HepG2 (cell line): ENCODE results near the gene KRT33A. TPM values are rescaled to one million over a fixed set of nuclear protein-coding genes. Genes with fewer than 3 reads are reported as not detected.

Source experiments
- ATAC-seq: fragments of 200-7000 bp; cut with Tn5 transposase; 3 replicates; pipeline ENCODE4 v1.9.1; 2020; ENCODE audit warnings: mild to moderate bottlenecking, moderate library complexity
- BruUV-seq: library from RNA; stranded (reverse); fragments of 400-500 nt; replicated peaks from 2 replicates; lab custom pipeline; 2021; lab: Mats Ljungman, UMichigan
- CTCF ChIA-PET: fragments of 300-600 bp; formaldehyde crosslinking; extraction: SDS; loops from one replicate; lab custom pipeline; 2021; ENCODE audit warnings: low total read pairs, inconsistent platforms, low intra/inter-chr PET ratio; lab: Yijun Ruan, JAX
- POLR2A ChIA-PET: fragments of 350-600 bp; sonication (Branson Sonifier 250); formaldehyde crosslinking; loops from one replicate; lab custom pipeline; 2020; ENCODE audit warnings: antibody characterized with exemption, inconsistent platforms; lab: Yijun Ruan, JAX
- DNase-seq: peaks from one replicate; pipeline ENCODE4 v3.0.0-alpha.2; 2015; ENCODE audit warnings: low spot score
- FAIRE-seq: peaks from 3 replicates; lab custom pipeline; 2011; peaks lifted over from hg19 to GRCh38; lab: Jason Lieb, UNC
- H2AFZ ChIP-seq: one replicate; pipeline ENCODE4 v1.6.1; 2011; ENCODE audit warnings: low read length, inconsistent platforms
- H3K27ac ChIP-seq: fragments of 300-600 bp; 3 replicates; pipeline ENCODE4 v1.8.0; 2011; ENCODE audit warnings: mixed run types, mild to moderate bottlenecking, mixed read lengths, low read length, inconsistent platforms; ENCODE audit not compliant: insufficient read depth; ENCODE audit errors: extremely low read length
- H3K27me3 ChIP-seq, 2 experiments: fragments of 200-600 bp in 1 of 2; 2 replicates in 1 of 2; 3 replicates in 1 of 2; pipeline versions ENCODE4 v1.6.0 to v1.8.0; 2011; ENCODE audit warnings: low read length in 2 of 2, mild to moderate bottlenecking in 2 of 2, moderate library complexity in 2 of 2, inconsistent platforms in 1 of 2; ENCODE audit not compliant: insufficient read depth in 2 of 2, control insufficient read depth in 1 of 2
- H3K36me3 ChIP-seq, 2 experiments: fragments of 200-600 bp in 1 of 2; replicated peaks in 1 of 2; 2 replicates in 1 of 2; 3 replicates in 1 of 2; pipeline versions ENCODE4 v1.5.1 to v1.8.0; 2011; ENCODE audit warnings: low read length in 2 of 2, inconsistent platforms in 1 of 2; ENCODE audit not compliant: insufficient read depth in 2 of 2, control insufficient read depth in 1 of 2
- H3K4me1 ChIP-seq: 2 replicates; pipeline ENCODE4 v1.5.1; 2012; ENCODE audit warnings: low read length, inconsistent platforms; ENCODE audit not compliant: insufficient read depth
- H3K4me2 ChIP-seq: 2 replicates; pipeline ENCODE4 v1.6.0; 2011; ENCODE audit warnings: low read depth, low read length, inconsistent platforms
- H3K4me3 ChIP-seq, 3 experiments: fragments of 200-600 bp in 1 of 3; sonication (generic), shearing (Covaris generic) in 1 of 3; replicated peaks in 1 of 3; 2 replicates each; pipeline ENCODE4 v1.5.1; 2011 to 2016; ENCODE audit warnings: low read length in 3 of 3, inconsistent platforms in 2 of 3, low read depth in 2 of 3, mild to moderate bottlenecking in 2 of 3, control low read depth in 1 of 3, mixed read lengths in 1 of 3; ENCODE audit not compliant: insufficient read depth in 1 of 3
- H3K79me2 ChIP-seq: one replicate; pipeline ENCODE4 v1.6.1; 2011; ENCODE audit warnings: low read length, inconsistent platforms; ENCODE audit not compliant: insufficient read depth
- H3K9ac ChIP-seq: 2 replicates; pipeline ENCODE4 v1.6.0; 2011; ENCODE audit warnings: mild to moderate bottlenecking, low read depth, low read length, inconsistent platforms; ENCODE audit not compliant: insufficient read depth
- H3K9me3 ChIP-seq: 2 replicates; pipeline ENCODE4 v1.5.1; 2012; ENCODE audit warnings: mild to moderate bottlenecking, low read length
- H4K20me1 ChIP-seq: 2 replicates; pipeline ENCODE4 v1.6.0; 2011; ENCODE audit warnings: inconsistent platforms, mild to moderate bottlenecking, low read length, moderate library complexity; ENCODE audit not compliant: insufficient read depth
- DNMT3B ChIP-seq: conservative IDR thresholded peaks from 2 replicates; pipeline ENCODE4 v1.6.1; 2016; ENCODE audit warnings: missing biosample characterization, control low read depth
- GLI4 ChIP-seq: sonication (generic); formaldehyde crosslinking; IDR thresholded peaks from 2 replicates; pipeline ENCODE4 v1.5.1; 2020; ENCODE audit warnings: missing genetic modification reagents, mild to moderate bottlenecking, moderate library complexity, borderline replicate concordance
- IRX3 ChIP-seq: sonication (generic); formaldehyde crosslinking; IDR thresholded peaks from 2 replicates; pipeline ENCODE4 v1.8.1; 2023; ENCODE audit warnings: mild to moderate bottlenecking, low read depth, missing genetic modification reagents, borderline replicate concordance
- NKX3-1 ChIP-seq: sonication (generic); formaldehyde crosslinking; IDR thresholded peaks from 2 replicates; pipeline ENCODE4 v1.5.0; 2020; ENCODE audit warnings: missing genetic modification reagents
- ONECUT2 ChIP-seq: sonication (generic); formaldehyde crosslinking; IDR thresholded peaks from 2 replicates; pipeline ENCODE4 v1.4.0; 2020; ENCODE audit warnings: missing genetic modification reagents
- RARG ChIP-seq: sonication (generic); formaldehyde crosslinking; IDR thresholded peaks from 2 replicates; pipeline ENCODE4 v1.4.0; 2020; ENCODE audit warnings: low read depth, mild to moderate bottlenecking, missing genetic modification reagents
- RBM39 ChIP-seq: fragments of 200-400 bp; formaldehyde crosslinking; IDR thresholded peaks from one replicate; pipeline ENCODE4 v1.6.1; 2018; ENCODE audit warnings: antibody characterized with exemption, mild to moderate bottlenecking, low read depth, low read length; ENCODE audit not compliant: poor library complexity, severe bottlenecking
- SMYD3 ChIP-seq: sonication (generic); formaldehyde crosslinking; IDR thresholded peaks from 2 replicates; pipeline ENCODE4 v1.8.1; 2023; ENCODE audit warnings: mild to moderate bottlenecking, missing genetic modification reagents
- ZNF224 ChIP-seq: sonication (generic); formaldehyde crosslinking; IDR thresholded peaks from 2 replicates; pipeline ENCODE4 v1.5.0; 2020; ENCODE audit warnings: mild to moderate bottlenecking, missing genetic modification reagents
- ZNF451 ChIP-seq: sonication (generic); formaldehyde crosslinking; IDR thresholded peaks from 2 replicates; pipeline ENCODE4 v1.5.0; 2020; ENCODE audit warnings: mild to moderate bottlenecking, missing genetic modification reagents
- ZNF703 ChIP-seq: sonication (generic); formaldehyde crosslinking; IDR thresholded peaks from 2 replicates; pipeline ENCODE4 v1.5.1; 2020; ENCODE audit warnings: missing genetic modification reagents, mild to moderate bottlenecking, moderate library complexity, borderline replicate concordance
- ZNF768 ChIP-seq: sonication (generic); formaldehyde crosslinking; IDR thresholded peaks from 2 replicates; pipeline ENCODE4 v1.4.0; 2020; ENCODE audit warnings: missing genetic modification reagents
- ZSCAN30 ChIP-seq: sonication (generic); formaldehyde crosslinking; IDR thresholded peaks from 2 replicates; pipeline ENCODE4 v1.5.0; 2020; ENCODE audit warnings: mild to moderate bottlenecking, missing genetic modification reagents
- whole genome bisulfite sequencing: methylation state at CpG from one replicate; pipeline ENCODE4 v1.1.6; 2017; ENCODE audit warnings: low lambda C conversion rate; 5-methylcytosine and 5-hydroxymethylcytosine counted together
- in situ Hi-C: cut with HindIII; loops from 2 replicates; pipeline ENCODE4 v1.10.0; 2017; ENCODE audit warnings: low pct_unique_long_range_greater_than_20kb; ENCODE audit not compliant: extremely low pct_ligation_motif_present
- intact Hi-C: fragments of 100-400 bp; cut with micrococcal nuclease; formaldehyde crosslinking; loops from one replicate; pipeline ENCODE4 v1.10.0; 2022; ENCODE audit not compliant: unreplicated experiment
- polyA plus RNA-seq, 8 experiments: library from polyadenylated mRNA; depleted of rRNA in 3 of 8; stranded (reverse) in 7 of 8; unstranded in 1 of 8; fragments of >200 nt; fragmentation: Illumina TruSeq in 4 of 8; extraction: Trizol in 4 of 8; gene quantifications; 2 replicates each; pipeline versions ENCODE4 v1.2.1 to v1.2.3, GENCODE V29; 2011 to 2016; ENCODE audit warnings: low read depth in 4 of 8, missing spikeins in 1 of 8, mixed read lengths in 1 of 8; ENCODE audit not compliant: insufficient read depth in 1 of 8
- total RNA-seq, 5 experiments: library from RNA; depleted of rRNA; stranded (reverse); fragments of >200 nt; fragmentation: Illumina TruSeq; extraction: Trizol; gene quantifications; 2 replicates each; pipeline ENCODE4 v1.2.3, GENCODE V29; 2016; ENCODE audit warnings: low read depth in 1 of 5
- TF ChIP-seq, protein P1 (sequence below): sonication (generic); formaldehyde crosslinking; IDR thresholded peaks from 2 replicates; pipeline ENCODE4 v1.4.0; 2020; ENCODE audit warnings: missing genetic modification reagents; ENCODE audit errors: not compliant biosample characterization
- TF ChIP-seq, protein P2 (sequence below): sonication (generic); formaldehyde crosslinking; IDR thresholded peaks from 2 replicates; pipeline ENCODE4 v1.8.1; 2022; ENCODE audit warnings: mild to moderate bottlenecking, missing genetic modification reagents
- TF ChIP-seq, protein P3 (sequence below): IDR thresholded peaks from 2 replicates; pipeline ENCODE4 v1.6.1; 2016; ENCODE audit warnings: missing genetic modification reagents, missing compliant biosample characterization

The KRT33A gene
- total and polyA plus RNA-seq, 2 of the 13 experiments (the other 11 are each of a cell fraction or from before 2014, with no cell fraction given) = not detected

DNA sequence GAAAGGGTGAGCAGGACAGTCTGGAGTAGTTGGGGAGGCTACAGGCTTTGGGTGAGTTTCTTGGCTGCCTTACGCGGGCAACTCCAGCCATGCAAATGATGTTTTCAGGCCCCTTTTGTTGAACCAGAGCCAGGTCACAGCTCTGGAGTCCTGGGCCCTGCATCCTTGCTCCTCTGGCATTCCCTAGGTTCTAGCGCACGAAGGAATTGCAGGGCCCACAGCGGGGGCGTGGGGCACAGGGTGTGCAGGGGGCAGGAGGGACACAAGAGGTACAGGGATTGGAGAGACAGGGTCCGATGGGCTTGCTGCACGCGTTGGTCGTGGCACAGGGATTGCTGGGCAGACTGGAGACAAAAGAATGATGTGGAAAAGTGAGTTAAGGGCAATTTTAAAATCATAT lies 43.2 kb upstream of the KRT33A start:
- ATAC-seq (no peak), FAIRE-seq (no peak), DNase-seq (no peak)
- in situ Hi-C loops (no loop called here), intact Hi-C loops (no loop called here)
- Histone ChIP-seq H3K9me3 (no peaks in the 10 kb centered on the region), H3K27ac (no peak overlapping the region), H4K20me1 (no peaks in the 10 kb centered on the region), H3K4me3 (no peak overlapping the region), H2AFZ (no peak overlapping the region), H3K79me2 (no peaks in the 10 kb centered on the region), H3K4me1 (no peaks in the 10 kb centered on the region), H3K27me3 (peaks cover 2 to 14% of the 10 kb centered on the region in 2 experiments; a peak in 3 of 5 replicates), H3K4me2 (no peak overlapping the region), H3K9ac (no peak overlapping the region), H3K36me3 (no peaks in the 10 kb centered on the region)
- TF ChIP-seq RBM39 (no peak), ZNF451 (CRISPR knock-in tag) (no peak), IRX3 (CRISPR knock-in tag) (no peak), GLI4 (CRISPR knock-in tag) (no peak)
- TF ChIP-seq, protein P1, sequence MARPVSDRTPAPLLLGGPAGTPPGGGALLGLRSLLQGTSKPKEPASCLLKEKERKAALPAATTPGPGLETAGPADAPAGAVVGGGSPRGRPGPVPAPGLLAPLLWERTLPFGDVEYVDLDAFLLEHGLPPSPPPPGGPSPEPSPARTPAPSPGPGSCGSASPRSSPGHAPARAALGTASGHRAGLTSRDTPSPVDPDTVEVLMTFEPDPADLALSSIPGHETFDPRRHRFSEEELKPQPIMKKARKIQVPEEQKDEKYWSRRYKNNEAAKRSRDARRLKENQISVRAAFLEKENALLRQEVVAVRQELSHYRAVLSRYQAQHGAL (CRISPR knock-in tag) = no peak
- BruUV-seq = no TSS peak
- ChIA-PET CTCF (no interaction called here), POLR2A (no interaction called here)
- WGBS = 52% methylated on average over 10 of the region's 10 CpGs

DNA sequence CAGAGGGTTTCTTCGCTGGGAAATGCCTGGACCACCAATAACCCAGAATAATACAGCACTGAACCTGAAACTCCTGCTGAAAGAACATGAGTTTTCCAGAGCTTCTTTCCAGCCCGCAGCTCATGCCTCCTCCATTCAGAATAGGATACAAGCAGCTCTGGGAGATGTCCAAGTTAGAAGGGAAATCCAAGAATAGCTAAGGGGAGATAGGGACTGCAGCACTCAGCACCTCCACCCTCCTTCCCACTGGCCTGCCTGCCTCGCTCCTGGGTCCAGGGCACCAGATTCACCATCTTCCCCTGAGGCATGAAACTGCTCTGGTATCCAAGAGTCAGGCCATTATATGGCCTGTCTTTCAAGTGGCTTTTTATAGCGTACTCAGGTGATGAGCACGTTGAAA lies 42.7 kb upstream of the KRT33A start:
- CTCF ChIA-PET = no interaction called here
- no peak overlapping the region for H3K4me2 ChIP-seq
- TF ChIP-seq NKX3-1 (no peak), ZNF703 (CRISPR knock-in tag) (no peak), RARG (CRISPR knock-in tag) (no peak), ONECUT2 (CRISPR knock-in tag) (no peak), ZNF224 (CRISPR knock-in tag) (no peak), ZNF768 (CRISPR knock-in tag) (no peak), DNMT3B (CRISPR knock-in tag) (no peak), ZSCAN30 (no peak), SMYD3 (CRISPR knock-in tag) (no peak)
- TF ChIP-seq, protein P2, sequence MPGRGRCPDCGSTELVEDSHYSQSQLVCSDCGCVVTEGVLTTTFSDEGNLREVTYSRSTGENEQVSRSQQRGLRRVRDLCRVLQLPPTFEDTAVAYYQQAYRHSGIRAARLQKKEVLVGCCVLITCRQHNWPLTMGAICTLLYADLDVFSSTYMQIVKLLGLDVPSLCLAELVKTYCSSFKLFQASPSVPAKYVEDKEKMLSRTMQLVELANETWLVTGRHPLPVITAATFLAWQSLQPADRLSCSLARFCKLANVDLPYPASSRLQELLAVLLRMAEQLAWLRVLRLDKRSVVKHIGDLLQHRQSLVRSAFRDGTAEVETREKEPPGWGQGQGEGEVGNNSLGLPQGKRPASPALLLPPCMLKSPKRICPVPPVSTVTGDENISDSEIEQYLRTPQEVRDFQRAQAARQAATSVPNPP (CRISPR knock-in tag) = no peak
- TF ChIP-seq, protein P3, sequence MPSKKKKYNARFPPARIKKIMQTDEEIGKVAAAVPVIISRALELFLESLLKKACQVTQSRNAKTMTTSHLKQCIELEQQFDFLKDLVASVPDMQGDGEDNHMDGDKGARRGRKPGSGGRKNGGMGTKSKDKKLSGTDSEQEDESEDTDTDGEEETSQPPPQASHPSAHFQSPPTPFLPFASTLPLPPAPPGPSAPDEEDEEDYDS = no peak
- in situ Hi-C loops = no loop called here
- H2AFZ ChIP-seq = no peak overlapping the region
- no peaks in the 10 kb centered on the region for H3K36me3 ChIP-seq
- no peak for DNase-seq
- ATAC-seq = no peak
- intact Hi-C loops = no loop called here
- POLR2A ChIA-PET = no interaction called here
- no peak for FAIRE-seq
- no peak overlapping the region for H3K4me3 ChIP-seq
- WGBS = 29% methylated on average over 5 of the region's 5 CpGs
- BruUV-seq = no TSS peak
- H3K79me2 ChIP-seq = no peaks in the 10 kb centered on the region
- no peaks in the 10 kb centered on the region for H4K20me1 ChIP-seq
- H3K27ac ChIP-seq = no peak overlapping the region
- no peaks in the 10 kb centered on the region for H3K4me1 ChIP-seq
- no peaks in the 10 kb centered on the region for H3K9me3 ChIP-seq
- peaks cover 2 to 14% of the 10 kb centered on the region in 2 experiments; a peak in 3 of 5 replicates for H3K27me3 ChIP-seq
- H3K9ac ChIP-seq = no peak overlapping the region
